Measurements from ENCODE around the gene SDC4. TPM values are rescaled to one million over a fixed set of nuclear protein-coding genes. Genes with fewer than 3 reads are reported as not detected.

SDC4 gene
- total and polyA plus RNA-seq, 9 donors: 5.4 to 14.1 (median 7.9) TPM

DNA sequence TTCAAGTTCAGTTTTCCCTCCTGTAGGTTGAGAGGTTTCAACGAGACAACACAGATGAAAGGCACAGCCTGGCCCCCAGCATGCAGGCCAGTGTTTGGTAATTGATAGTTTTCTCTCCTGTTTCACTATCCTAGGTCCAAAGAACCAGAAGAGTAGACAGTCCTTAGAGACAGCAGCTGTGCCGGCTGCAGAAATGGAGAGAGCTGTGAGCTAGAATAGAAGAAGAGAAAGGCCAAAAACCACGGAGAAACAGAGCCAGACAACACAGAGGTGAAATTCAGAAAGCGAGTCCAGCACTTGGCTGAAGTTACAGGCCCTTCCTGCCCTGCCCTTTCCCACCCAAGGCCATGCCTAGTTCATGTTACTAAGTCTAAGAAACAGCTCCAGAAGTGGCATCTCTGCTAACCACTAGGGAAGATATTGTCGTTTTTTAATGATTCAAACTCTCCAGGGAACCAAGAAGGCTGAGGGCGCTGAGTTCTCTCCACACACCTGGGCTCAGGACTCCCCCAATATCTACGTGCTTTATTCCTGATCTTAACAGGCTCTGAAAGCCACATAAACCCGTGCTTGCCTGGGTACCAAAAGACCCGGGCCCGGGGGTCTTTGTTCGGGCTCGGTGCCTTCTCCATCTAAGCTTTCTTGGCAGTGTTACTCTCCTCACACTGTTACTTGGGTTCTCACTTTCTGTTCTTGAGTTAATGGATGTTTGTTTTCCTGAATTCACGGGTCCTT is 58.1 kb downstream of the SDC4 start:
- no peaks in the 10 kb centered on the region for H3K36me3 ChIP-seq (ENCODE audit: control insufficient read depth, insufficient read depth, low read length)
- H3K4me3 ChIP-seq (ENCODE audit: low read length): no peak overlapping the region
- 32% methylated on average over 5 of the region's 13 CpGs for WGBS (ENCODE audit: insufficient coverage)
- H3K9me3 ChIP-seq (replicated peaks; ENCODE audit: control insufficient read depth, low read depth, low read length): peaks cover 3% of the 10 kb centered on the region
- H3K4me1 ChIP-seq (ENCODE audit: control insufficient read depth, insufficient read depth, low read length): peaks cover 11% of the 10 kb centered on the region
- no peak overlapping the region for H3K27ac ChIP-seq (ENCODE audit: low read length)
- H3K27me3 ChIP-seq (ENCODE audit: control insufficient read depth, insufficient read depth, low read length): peaks cover 34% of the 10 kb centered on the region
- DNase-seq: peak; percentile 39

- Histone ChIP-seq H3K4me1 (ENCODE audit: control insufficient read depth, insufficient read depth, low read length) (peaks cover 11% of the 10 kb centered on the region), H3K36me3 (ENCODE audit: control insufficient read depth, insufficient read depth, low read length) (no peaks in the 10 kb centered on the region), H3K9me3 (replicated peaks; ENCODE audit: control insufficient read depth, low read depth, low read length) (no peaks in the 10 kb centered on the region), H3K27ac (ENCODE audit: low read length) (no peak overlapping the region), H3K27me3 (ENCODE audit: control insufficient read depth, insufficient read depth, low read length) (peaks cover 23% of the 10 kb centered on the region), H3K4me3 (ENCODE audit: low read length) (no peak overlapping the region)
- DNase-seq: no peak
- WGBS (ENCODE audit: insufficient coverage): 100% methylated on average over 3 of the region's 5 CpGs
Observed at GRCh38 chr20:45288860-45289259, 59.4 kb downstream of the SDC4 start.

DNA sequence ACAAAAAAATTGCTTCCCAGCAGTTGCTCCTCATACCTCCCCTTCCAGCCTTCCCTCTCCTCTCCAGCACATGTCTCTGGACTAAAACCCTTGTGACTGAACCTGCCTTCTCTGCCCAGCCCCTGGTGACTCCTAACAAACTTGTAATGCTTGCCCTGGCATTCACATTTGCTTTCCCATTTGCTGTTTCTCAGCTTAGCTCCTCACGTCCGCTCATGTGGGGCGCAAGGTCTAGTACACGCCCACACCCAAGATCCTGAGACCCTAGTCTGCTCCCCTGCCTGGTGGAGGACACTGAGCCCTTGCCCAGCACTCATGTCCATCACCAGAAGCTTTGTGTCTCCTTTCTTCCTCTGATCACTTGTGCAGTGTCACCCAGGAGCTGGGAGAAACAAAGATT is 59.8 kb downstream of the SDC4 start:
- no peak overlapping the region for H3K27ac ChIP-seq (ENCODE audit: low read length)
- H3K9me3 ChIP-seq (replicated peaks; ENCODE audit: control insufficient read depth, low read depth, low read length): no peaks in the 10 kb centered on the region
- H3K4me1 ChIP-seq (ENCODE audit: control insufficient read depth, insufficient read depth, low read length): peaks cover 8% of the 10 kb centered on the region
- H3K4me3 ChIP-seq (ENCODE audit: low read length): no peak overlapping the region
- peaks cover 19% of the 10 kb centered on the region for H3K27me3 ChIP-seq (ENCODE audit: control insufficient read depth, insufficient read depth, low read length)
- no peaks in the 10 kb centered on the region for H3K36me3 ChIP-seq (ENCODE audit: control insufficient read depth, insufficient read depth, low read length)
- no peak for DNase-seq
- 78% methylated on average over 4 of the region's 4 CpGs for WGBS (ENCODE audit: insufficient coverage)

GRCh38 chr20:45283551-45284057 is 64.6 kb downstream of the SDC4 start:
- H3K27ac ChIP-seq (ENCODE audit: low read length): no peak overlapping the region
- DNase-seq: no peak
- H3K4me1 ChIP-seq (ENCODE audit: control insufficient read depth, insufficient read depth, low read length): no peaks in the 10 kb centered on the region
- no peaks in the 10 kb centered on the region for H3K36me3 ChIP-seq (ENCODE audit: control insufficient read depth, insufficient read depth, low read length)
- H3K9me3 ChIP-seq (replicated peaks; ENCODE audit: control insufficient read depth, low read depth, low read length): no peaks in the 10 kb centered on the region
- H3K4me3 ChIP-seq (ENCODE audit: low read length): no peak overlapping the region
- H3K27me3 ChIP-seq (ENCODE audit: control insufficient read depth, insufficient read depth, low read length): peaks cover 8% of the 10 kb centered on the region
- no CpG with 5 or more reads among the region's 4 CpGs for WGBS (ENCODE audit: insufficient coverage)

DNA sequence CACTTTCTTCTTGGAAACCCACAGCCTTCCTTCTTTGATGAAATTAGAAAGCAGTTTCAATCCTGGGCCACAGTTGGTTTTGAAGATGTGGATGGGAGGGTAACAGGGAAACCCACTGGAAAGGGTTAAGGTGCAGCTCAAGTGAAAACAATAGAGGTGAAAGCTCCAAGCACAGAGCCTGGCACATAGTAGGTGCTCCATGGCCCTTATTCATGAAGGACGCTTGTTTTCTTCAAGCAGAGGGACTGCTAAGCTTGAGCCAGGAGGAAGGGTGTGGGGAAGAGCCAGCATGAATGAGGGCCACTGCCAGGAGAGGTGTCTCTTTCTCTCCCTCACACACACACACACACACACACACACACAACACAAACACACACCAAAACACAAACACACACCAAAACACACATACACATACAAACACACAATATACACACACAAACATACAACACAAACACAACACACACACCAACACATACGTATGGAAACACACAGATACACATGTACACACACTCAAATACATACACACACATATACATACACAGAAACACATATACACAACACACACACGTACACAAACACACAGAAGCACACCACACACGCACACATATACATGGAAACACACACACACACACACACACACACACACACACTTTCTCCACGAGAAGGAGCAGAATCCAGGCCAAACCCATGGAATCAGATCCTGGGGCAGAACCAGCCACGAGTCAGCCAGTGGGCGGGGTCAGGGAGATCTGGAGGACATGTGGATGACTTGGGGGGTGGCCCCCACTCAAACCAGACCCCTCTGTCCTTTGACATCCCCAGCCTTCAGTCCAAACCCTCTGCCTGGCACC is 65.3 kb downstream of the SDC4 start:
- no peaks in the 10 kb centered on the region for H3K36me3 ChIP-seq (ENCODE audit: control insufficient read depth, insufficient read depth, low read length)
- 75% methylated on average over 1 of the region's 7 CpGs for WGBS (ENCODE audit: insufficient coverage)

GRCh38 chr20:45279992-45280391 is 68.2 kb downstream of the SDC4 start:
- Histone ChIP-seq H3K9me3 (replicated peaks; ENCODE audit: control insufficient read depth, low read depth, low read length) (no peaks in the 10 kb centered on the region), H3K4me1 (ENCODE audit: control insufficient read depth, insufficient read depth, low read length) (no peaks in the 10 kb centered on the region), H3K4me3 (ENCODE audit: low read length) (no peak overlapping the region), H3K27ac (ENCODE audit: low read length) (no peak overlapping the region), H3K36me3 (ENCODE audit: control insufficient read depth, insufficient read depth, low read length) (no peaks in the 10 kb centered on the region), H3K27me3 (ENCODE audit: control insufficient read depth, insufficient read depth, low read length) (peaks cover 6% of the 10 kb centered on the region)
- no peak for DNase-seq
- 60% methylated on average over 1 of the region's 1 CpG for WGBS (ENCODE audit: insufficient coverage)

More for the DNA sequence above, 65.3 kb downstream of the SDC4 start:
- no peak for DNase-seq
- H3K4me3 ChIP-seq (ENCODE audit: low read length): no peak overlapping the region
- no peaks in the 10 kb centered on the region for H3K9me3 ChIP-seq (replicated peaks; ENCODE audit: control insufficient read depth, low read depth, low read length)
- H3K4me1 ChIP-seq (ENCODE audit: control insufficient read depth, insufficient read depth, low read length): no peaks in the 10 kb centered on the region
- peaks cover 6% of the 10 kb centered on the region for H3K27me3 ChIP-seq (ENCODE audit: control insufficient read depth, insufficient read depth, low read length)
- H3K27ac ChIP-seq (ENCODE audit: low read length): no peak overlapping the region

- Histone ChIP-seq H3K4me1 (ENCODE audit: control insufficient read depth, insufficient read depth, low read length) (no peaks in the 10 kb centered on the region), H3K27ac (ENCODE audit: low read length) (no peak overlapping the region), H3K9me3 (replicated peaks; ENCODE audit: control insufficient read depth, low read depth, low read length) (no peaks in the 10 kb centered on the region), H3K36me3 (ENCODE audit: control insufficient read depth, insufficient read depth, low read length) (no peaks in the 10 kb centered on the region), H3K27me3 (ENCODE audit: control insufficient read depth, insufficient read depth, low read length) (peaks cover 8% of the 10 kb centered on the region), H3K4me3 (ENCODE audit: low read length) (no peak overlapping the region)
- no CpG with 5 or more reads among the region's 3 CpGs for WGBS (ENCODE audit: insufficient coverage)
- DNase-seq: no peak
Observed at GRCh38 chr20:45275338-45275737, 72.9 kb downstream of the SDC4 start.

Other genes with a start within 250 kb of the SDC4 start
- gene KCNS1, start 247.3 kb downstream of the SDC4 start, total RNA-seq: 0.04 TPM
- gene KCNS1, start 247.3 kb downstream of the SDC4 start, polyA plus RNA-seq (ENCODE audit: insufficient read depth in 1 of 8, insufficient read length in 8 of 8, low replicate concordance in 1 of 8): under 1 TPM; 0.08 to 0.17 (median 0.09) TPM
- gene WFDC5, start 233.2 kb downstream of the SDC4 start, total RNA-seq: not detected
- under 1 TPM in 1 of 8 donors, not detected in 7; 0.32 TPM for gene WFDC5, start 233.2 kb downstream of the SDC4 start, polyA plus RNA-seq (ENCODE audit: insufficient read depth in 1 of 8, insufficient read length in 8 of 8, low replicate concordance in 1 of 8)
- gene WFDC12, start 224.0 kb downstream of the SDC4 start, total RNA-seq: not detected
- gene WFDC12, start 224.0 kb downstream of the SDC4 start, polyA plus RNA-seq (ENCODE audit: insufficient read depth in 1 of 8, insufficient read length in 8 of 8, low replicate concordance in 1 of 8): not detected
- not detected for gene PI3, start 173.5 kb downstream of the SDC4 start, total RNA-seq
- under 1 TPM in 3 of 8 donors, not detected in 5; 0.44 to 0.82 (median 0.71) TPM for gene PI3, start 173.5 kb downstream of the SDC4 start, polyA plus RNA-seq (ENCODE audit: insufficient read depth in 1 of 8, insufficient read length in 8 of 8, low replicate concordance in 1 of 8)
- not detected for gene SEMG1, start 141.4 kb downstream of the SDC4 start, total RNA-seq
- not detected for gene SEMG1, start 141.4 kb downstream of the SDC4 start, polyA plus RNA-seq (ENCODE audit: insufficient read depth in 1 of 8, insufficient read length in 8 of 8, low replicate concordance in 1 of 8)
- not detected for gene SEMG2, start 127.1 kb downstream of the SDC4 start, total RNA-seq
- under 1 TPM in 1 of 8 donors, not detected in 7; 0.06 TPM for gene SEMG2, start 127.1 kb downstream of the SDC4 start, polyA plus RNA-seq (ENCODE audit: insufficient read depth in 1 of 8, insufficient read length in 8 of 8, low replicate concordance in 1 of 8)
- 0.13 TPM for gene SLPI, start 93.9 kb downstream of the SDC4 start, total RNA-seq
- under 1 TPM in 5 of 8 donors, not detected in 3; 0.30 to 0.89 (median 0.54) TPM for gene SLPI, start 93.9 kb downstream of the SDC4 start, polyA plus RNA-seq (ENCODE audit: insufficient read depth in 1 of 8, insufficient read length in 8 of 8, low replicate concordance in 1 of 8)
- not detected for gene RBPJL, start 41.6 kb downstream of the SDC4 start, total RNA-seq
- gene RBPJL, start 41.6 kb downstream of the SDC4 start, polyA plus RNA-seq (ENCODE audit: insufficient read depth in 1 of 8, insufficient read length in 8 of 8, low replicate concordance in 1 of 8): under 1 TPM in 1 of 8 donors, not detected in 7; 0.17 TPM
- 0.58 TPM for gene MATN4, start 40.1 kb downstream of the SDC4 start, total RNA-seq
- 1 to 10 TPM in 1 of 8 donors, under 1 TPM in 7; 0.21 to 1.1 (median 0.70) TPM for gene MATN4, start 40.1 kb downstream of the SDC4 start, polyA plus RNA-seq (ENCODE audit: insufficient read depth in 1 of 8, insufficient read length in 8 of 8, low replicate concordance in 1 of 8)
- 10.1 TPM for gene SYS1, start 14.7 kb upstream of the SDC4 start, total RNA-seq
- 10 to 100 TPM; 14.1 to 20.0 (median 16.2) TPM for gene SYS1, start 14.7 kb upstream of the SDC4 start, polyA plus RNA-seq (ENCODE audit: insufficient read depth in 1 of 8, insufficient read length in 8 of 8, low replicate concordance in 1 of 8)
- not detected for gene TP53TG5, start 29.9 kb upstream of the SDC4 start, total RNA-seq
- 1 to 10 TPM in 1 of 8 donors, under 1 TPM in 7; 0.19 to 1.3 (median 0.72) TPM for gene TP53TG5, start 29.9 kb upstream of the SDC4 start, polyA plus RNA-seq (ENCODE audit: insufficient read depth in 1 of 8, insufficient read length in 8 of 8, low replicate concordance in 1 of 8)
- 7.3 TPM for gene DBNDD2, start 59.9 kb upstream of the SDC4 start, total RNA-seq
- 10 to 100 TPM; 16.9 to 27.3 (median 20.4) TPM for gene DBNDD2, start 59.9 kb upstream of the SDC4 start, polyA plus RNA-seq (ENCODE audit: insufficient read depth in 1 of 8, insufficient read length in 8 of 8, low replicate concordance in 1 of 8)
- 39.5 TPM for gene PIGT, start 67.7 kb upstream of the SDC4 start, total RNA-seq
- gene PIGT, start 67.7 kb upstream of the SDC4 start, polyA plus RNA-seq (ENCODE audit: insufficient read depth in 1 of 8, insufficient read length in 8 of 8, low replicate concordance in 1 of 8): 10 to 100 TPM; 64.0 to 78.8 (median 74.6) TPM
- gene WFDC2, start 121.3 kb upstream of the SDC4 start, total RNA-seq: 0.13 TPM
- 1 to 10 TPM in 2 of 8 donors, under 1 TPM in 3, not detected in 3; 0.24 to 2.1 (median 0.68) TPM for gene WFDC2, start 121.3 kb upstream of the SDC4 start, polyA plus RNA-seq (ENCODE audit: insufficient read depth in 1 of 8, insufficient read length in 8 of 8, low replicate concordance in 1 of 8)
- gene SPINT3, start 167.2 kb upstream of the SDC4 start, total RNA-seq: not detected
- gene SPINT3, start 167.2 kb upstream of the SDC4 start, polyA plus RNA-seq (ENCODE audit: insufficient read depth in 1 of 8, insufficient read length in 8 of 8, low replicate concordance in 1 of 8): not detected
- gene WFDC6, start 191.1 kb upstream of the SDC4 start, total RNA-seq: not detected
- under 1 TPM in 1 of 8 donors, not detected in 7; 0.21 TPM for gene WFDC6, start 191.1 kb upstream of the SDC4 start, polyA plus RNA-seq (ENCODE audit: insufficient read depth in 1 of 8, insufficient read length in 8 of 8, low replicate concordance in 1 of 8)
- gene EPPIN, start 199.0 kb upstream of the SDC4 start, total RNA-seq: not detected
- under 1 TPM in 2 of 8 donors, not detected in 6; 0.04 to 0.09 TPM for gene EPPIN, start 199.0 kb upstream of the SDC4 start, polyA plus RNA-seq (ENCODE audit: insufficient read depth in 1 of 8, insufficient read length in 8 of 8, low replicate concordance in 1 of 8)
- gene WFDC8, start 230.9 kb upstream of the SDC4 start, total RNA-seq: not detected
- gene WFDC8, start 230.9 kb upstream of the SDC4 start, polyA plus RNA-seq (ENCODE audit: insufficient read depth in 1 of 8, insufficient read length in 8 of 8, low replicate concordance in 1 of 8): not detected

All from muscle of leg (tissue), 11 donors.